IPS-NIHi7 (cell line): Measurements from ENCODE around the gene RBM26.

ENCODE experiments used
- DNase-seq: peaks from one replicate; pipeline ENCODE4 v3.0.0; 2012; ENCODE audit warnings: mixed read lengths; ENCODE audit errors: extremely low spot score

Gene RBM26

GRCh38 chr13:79338343-79338742 lies 67.7 kb downstream of the RBM26 start:
- DNase-seq = no peak

GRCh38 chr13:79336966-79337365 lies 69.1 kb downstream of the RBM26 start:
- no peak for DNase-seq

- no peak for DNase-seq
Measured at GRCh38 chr13:79328510-79328909, 77.5 kb downstream of the RBM26 start.

- no peak for DNase-seq
Measured at GRCh38 chr13:79320433-79320832, 85.6 kb downstream of the RBM26 start.

- no peak for DNase-seq
Measured at GRCh38 chr13:79318664-79319063, 87.4 kb downstream of the RBM26 start.

GRCh38 chr13:79317856-79318255 lies 88.2 kb downstream of the RBM26 start:
- no peak for DNase-seq

- DNase-seq = no peak
Measured at GRCh38 chr13:79314652-79315051, 91.4 kb downstream of the RBM26 start.

- DNase-seq = no peak
Measured at GRCh38 chr13:79312340-79312855, 93.7 kb downstream of the RBM26 start.

- DNase-seq = no peak
Measured at GRCh38 chr13:79311386-79311785, 94.7 kb downstream of the RBM26 start.

GRCh38 chr13:79309690-79310089 lies 96.4 kb downstream of the RBM26 start:
- no peak for DNase-seq

- no peak for DNase-seq
Measured at GRCh38 chr13:79307866-79308298, 98.2 kb downstream of the RBM26 start.

GRCh38 chr13:79307433-79307861 lies 98.6 kb downstream of the RBM26 start:
- DNase-seq = no peak

- DNase-seq = no peak
Measured at GRCh38 chr13:79306650-79307049, 99.4 kb downstream of the RBM26 start.

GRCh38 chr13:79297128-79297527 lies 108.9 kb downstream of the RBM26 start:
- no peak for DNase-seq

GRCh38 chr13:79295906-79296706 lies 109.9 kb downstream of the RBM26 start:
- DNase-seq = no peak

- no peak for DNase-seq
Measured at GRCh38 chr13:79290595-79291244, 115.3 kb downstream of the RBM26 start.

- DNase-seq = no peak
Measured at GRCh38 chr13:79289571-79289970, 116.5 kb downstream of the RBM26 start.

- peak; percentile 44 for DNase-seq
Measured at GRCh38 chr13:79287939-79288795, 117.9 kb downstream of the RBM26 start.

GRCh38 chr13:79285159-79285558 lies 120.9 kb downstream of the RBM26 start:
- no peak for DNase-seq

GRCh38 chr13:79283742-79284141 lies 122.3 kb downstream of the RBM26 start:
- DNase-seq = no peak

GRCh38 chr13:79282976-79283375 lies 123.1 kb downstream of the RBM26 start:
- no peak for DNase-seq

GRCh38 chr13:79282508-79282907 lies 123.5 kb downstream of the RBM26 start:
- no peak for DNase-seq
